Measurements from ENCODE around the gene NFKBIE. TPM values are rescaled to one million over a fixed set of nuclear protein-coding genes. Genes with fewer than 3 reads are reported as not detected.

Gene NFKBIE
- polyA plus RNA-seq, 1 donor = 4.6 TPM

Other genes with a start within 250 kb of the NFKBIE start
- gene MRPL14, start 138.1 kb downstream of the NFKBIE start, polyA plus RNA-seq (ENCODE audit: insufficient read length) = 34.2 TPM
- 17.7 TPM for gene TMEM63B, start 138.0 kb downstream of the NFKBIE start, polyA plus RNA-seq (ENCODE audit: insufficient read length)
- gene CAPN11, start 106.7 kb downstream of the NFKBIE start, polyA plus RNA-seq (ENCODE audit: insufficient read length) = 0.56 TPM
- 21.9 TPM for gene MYMX, start 48.6 kb downstream of the NFKBIE start, polyA plus RNA-seq (ENCODE audit: insufficient read length)
- gene SLC29A1, start 42.0 kb downstream of the NFKBIE start, polyA plus RNA-seq (ENCODE audit: insufficient read length) = 86.2 TPM
- 991 TPM for gene HSP90AB1, start 18.4 kb downstream of the NFKBIE start, polyA plus RNA-seq (ENCODE audit: insufficient read length)
- gene SLC35B2, start 8.0 kb downstream of the NFKBIE start, polyA plus RNA-seq (ENCODE audit: insufficient read length) = 28.8 TPM
- gene TMEM151B, start 4.9 kb upstream of the NFKBIE start, polyA plus RNA-seq (ENCODE audit: insufficient read length) = 0.25 TPM
- gene AARS2, start 47.8 kb upstream of the NFKBIE start, polyA plus RNA-seq (ENCODE audit: insufficient read length) = 8.4 TPM
- not detected for gene SPATS1, start 77.1 kb upstream of the NFKBIE start, polyA plus RNA-seq (ENCODE audit: insufficient read length)
- 24.1 TPM for gene CDC5L, start 122.2 kb upstream of the NFKBIE start, polyA plus RNA-seq (ENCODE audit: insufficient read length)

All from forelimb muscle (tissue), 1 donor.